ENCODE data around the gene UVRAG.

GRCh38 chr11:76169473-76169896 lies 354.5 kb downstream of the UVRAG start:
- TF ChIP-seq CTCF (IDR thresholded peaks at IDR 0.05) = no peak
- no peak for TF ChIP-seq POLR2A (IDR thresholded peaks at IDR 0.05)
- TF ChIP-seq EP300 (IDR thresholded peaks at IDR 0.05) = no peak

Measured in ovary (tissue), 3 donors.